Kidney (tissue), 14 donors: ENCODE data around the gene CDK14. TPM values are rescaled to one million over a fixed set of nuclear protein-coding genes. Genes with fewer than 3 reads are reported as not detected.

ENCODE experiments used
- DNase-seq, 5 donors: peaks; one replicate each; pipeline ENCODE4 v3.0.0-alpha.2; 2013 to 2020
- FAIRE-seq: peaks from 2 replicates; lab custom pipeline; 2012; peaks lifted over from hg19 to GRCh38; lab: Jason Lieb, UNC
- H3K27ac ChIP-seq, 2 donors: one replicate each; pipeline ENCODE4 v1.7.0; 2013; ENCODE audit warnings: low read depth in 2 of 2, low read length in 2 of 2, inconsistent platforms in 1 of 2
- H3K27me3 ChIP-seq: one replicate; pipeline ENCODE4 v1.7.1; 2013; ENCODE audit warnings: low read length, inconsistent platforms; ENCODE audit not compliant: control insufficient read depth, insufficient read depth
- H3K36me3 ChIP-seq, 3 donors: one replicate each; pipeline versions ENCODE4 v1.7.0 to v1.7.1; 2013; ENCODE audit warnings: low read length in 3 of 3, control low read depth in 1 of 3, inconsistent platforms in 1 of 3; ENCODE audit not compliant: insufficient read depth in 3 of 3, control insufficient read depth in 2 of 3
- H3K4me1 ChIP-seq, 3 donors: one replicate each; pipeline versions ENCODE4 v1.7.0 to v1.7.1; 2013; ENCODE audit warnings: low read length in 3 of 3, inconsistent platforms in 1 of 3, low read depth in 1 of 3; ENCODE audit not compliant: control insufficient read depth in 2 of 3, insufficient read depth in 2 of 3
- H3K4me3 ChIP-seq, 3 donors: one replicate each; pipeline versions ENCODE4 v1.7.0 to v1.8.1; 2013; ENCODE audit warnings: low read length in 3 of 3, control low read depth in 1 of 3, inconsistent platforms in 1 of 3
- H3K9ac ChIP-seq, 3 donors: one replicate each; pipeline versions ENCODE4 v1.7.0 to v1.7.1; 2013; ENCODE audit warnings: low read length in 3 of 3, control low read depth in 1 of 3, inconsistent platforms in 1 of 3
- H3K9me3 ChIP-seq, 3 donors: one replicate each; pipeline versions ENCODE4 v1.7.0 to v1.7.1; 2013; ENCODE audit warnings: low read length in 3 of 3, control low read depth in 1 of 3, inconsistent platforms in 1 of 3; ENCODE audit not compliant: control insufficient read depth in 2 of 3, insufficient read depth in 1 of 3
- CTCF ChIP-seq: IDR thresholded peaks from 3 replicates; pipeline ENCODE4 v1.5.1; 2012; ENCODE audit warnings: mild to moderate bottlenecking, moderate library complexity, borderline replicate concordance; ENCODE audit not compliant: insufficient read depth; ENCODE audit errors: extremely low read depth
- intact Hi-C: fragments of 100-400 bp; cut with DNase I; formaldehyde crosslinking; loops from one replicate; pipeline ENCODE4 v1.11.1; 2022
- polyA plus RNA-seq: library from polyadenylated mRNA; stranded (reverse); fragments of 350-450 nt; fragmentation: Illumina TruSeq; extraction: RNeasy Lipid Tissue Mini Kit (QIAGEN cat#74804); gene quantifications from one replicate; pipeline ENCODE4 v1.2.3, GENCODE V29; 2014; ENCODE audit warnings: low read depth, low replicate concordance; ENCODE audit not compliant: insufficient read depth
- total RNA-seq: library from RNA; stranded (reverse); fragmentation: NEBNext Ultra II Directional; extraction: Animal tissue kit (Norgen Biotek cat#: 25700); gene quantifications from one replicate; pipeline ENCODE4 v1.2.1, GENCODE V29; 2021
- donor health status: control.
- donor health status: control.
- donor health status: control.
- donor health status: control.
- donor health status: control.
- donor health status: DM: yes; HTN: yes; CAD: no.
- donor health status: Normal renal cell carcinoma (clear cell type).

Gene CDK14
- total and polyA plus RNA-seq, 2 donors from 2014 or later = 11.9 to 33.9 TPM

GRCh38 chr7:91055219-91055618, 459.1 kb downstream of the CDK14 start:
- FAIRE-seq (no peak), DNase-seq (peak in 1 of 5 donors; percentile 47)
- intact Hi-C loops = no loop called here

GRCh38 chr7:91062713-91063112, 466.6 kb downstream of the CDK14 start:
- Histone ChIP-seq H3K36me3 (no peaks in the 10 kb centered on the region), H3K27ac (no peak overlapping the region), H3K9ac (no peak overlapping the region), H3K4me3 (no peak overlapping the region), H3K27me3 (no peaks in the 10 kb centered on the region), H3K4me1 (peaks cover 0 to 5% (median 5%) of the 10 kb centered on the region in 3 donors), H3K9me3 (no peaks in the 10 kb centered on the region)
- DNase-seq = no peak
- FAIRE-seq = no peak
- intact Hi-C loops = no loop called here
- no peak for TF ChIP-seq CTCF

More at GRCh38 chr7:91055219-91055618, 459.1 kb downstream of the CDK14 start:
- Histone ChIP-seq H3K4me1 (no peaks in the 10 kb centered on the region), H3K9ac (no peak overlapping the region), H3K4me3 (no peak overlapping the region), H3K36me3 (no peaks in the 10 kb centered on the region), H3K9me3 (no peaks in the 10 kb centered on the region), H3K27me3 (no peaks in the 10 kb centered on the region), H3K27ac (no peak overlapping the region)
- no peak for TF ChIP-seq CTCF

- H3K4me3 ChIP-seq = no peak overlapping the region
- peaks cover 0 to 5% (median 5%) of the 10 kb centered on the region in 3 donors for H3K4me1 ChIP-seq
Observed at GRCh38 chr7:91064052-91064451, 467.9 kb downstream of the CDK14 start.

More at GRCh38 chr7:91064052-91064451, 467.9 kb downstream of the CDK14 start:
- Histone ChIP-seq H3K27me3 (no peaks in the 10 kb centered on the region), H3K9me3 (no peaks in the 10 kb centered on the region), H3K36me3 (no peaks in the 10 kb centered on the region), H3K9ac (no peak overlapping the region), H3K27ac (no peak overlapping the region)
- DNase-seq (no peak), FAIRE-seq (no peak)
- intact Hi-C loops = no loop called here
- no peak for TF ChIP-seq CTCF
